ENCODE measurements around the gene PYHIN1.
"Not testable (repeated sequence)": the region's sequence is repeated elsewhere in the genome, so short reads cannot be mapped to it uniquely, and the experiment has no call there.

Gene PYHIN1

DNA sequence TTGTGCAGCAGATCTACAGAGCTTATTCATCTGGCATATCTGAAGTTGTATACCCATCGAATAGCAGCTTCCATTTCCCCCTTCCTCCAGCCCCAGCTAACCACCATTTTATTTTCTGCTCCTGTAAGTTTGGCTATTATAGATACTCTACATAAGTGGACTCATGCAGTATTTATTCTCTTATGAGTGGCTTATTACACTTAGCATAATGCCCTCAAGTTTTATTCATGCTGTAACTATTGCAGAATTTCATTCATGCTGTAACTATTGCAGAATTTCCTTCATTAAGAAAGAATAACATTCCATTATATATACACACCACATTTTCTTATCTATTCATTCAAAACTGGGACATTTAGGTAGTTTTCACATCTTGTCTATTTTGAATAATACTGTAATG, 47.9 kb downstream of the PYHIN1 start:
- DNase-seq (ENCODE audit: low read depth in 2 of 2), result no peak

DNA sequence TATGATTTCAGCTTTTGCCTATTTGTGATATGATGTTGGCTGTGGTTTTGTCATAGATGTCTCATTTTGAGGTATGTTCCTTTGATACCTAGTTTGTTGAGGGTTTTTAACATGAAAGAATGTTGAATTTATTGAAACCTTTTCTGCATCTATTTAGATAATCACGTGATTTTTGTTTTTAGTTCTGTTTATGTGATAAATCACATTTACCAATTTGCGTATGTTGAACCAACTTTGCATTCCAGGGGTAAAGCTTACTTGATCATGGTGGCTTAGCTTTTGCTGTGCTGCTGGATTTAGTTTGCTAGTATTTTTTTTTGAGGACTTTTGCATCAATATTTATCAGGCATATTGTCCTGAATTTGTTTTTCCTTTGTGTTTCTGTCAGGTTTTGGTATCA, 51.9 kb downstream of the PYHIN1 start:
- no peak for DNase-seq (ENCODE audit: low read depth in 2 of 2)

DNA sequence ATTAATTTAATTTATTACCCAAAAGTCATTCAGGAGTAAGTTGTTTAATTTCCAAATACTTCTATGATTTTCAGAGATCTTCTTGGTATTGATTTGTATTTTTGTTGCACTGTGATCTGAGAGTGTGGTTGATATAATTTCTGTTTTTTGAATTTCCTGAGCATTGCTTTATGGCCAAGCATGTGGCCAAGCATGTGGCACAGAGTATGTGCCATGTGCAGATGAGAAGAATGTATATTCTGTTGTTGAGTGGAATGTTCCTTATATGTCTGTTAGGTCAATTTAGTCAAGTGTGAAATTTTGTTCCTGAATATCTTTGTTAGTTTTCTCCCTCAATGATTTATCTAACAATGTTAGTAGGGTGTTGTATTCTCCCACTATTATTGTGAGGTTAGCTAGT, 53.0 kb downstream of the PYHIN1 start:
- no peak for DNase-seq (ENCODE audit: low read depth in 2 of 2)

DNA sequence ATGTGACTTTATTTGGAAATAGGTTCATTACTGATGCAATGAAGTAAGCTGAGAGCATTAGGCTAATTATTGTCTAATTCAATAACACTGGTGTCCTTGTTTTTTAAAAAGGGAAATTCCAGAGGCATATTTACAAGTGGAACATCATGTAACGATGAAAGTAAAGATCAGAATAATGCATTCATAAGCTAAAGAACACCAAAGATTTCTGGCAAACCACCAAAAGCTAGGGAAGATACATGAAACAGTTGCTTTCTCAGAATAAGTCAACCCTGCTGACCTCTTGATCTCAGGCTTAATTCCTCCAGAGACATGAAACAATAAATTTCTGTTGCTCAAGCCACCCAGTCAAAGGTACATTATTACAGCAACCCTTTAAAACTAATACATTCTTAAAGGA, 58.1 kb downstream of the PYHIN1 start:
- no peak for DNase-seq (ENCODE audit: low read depth in 2 of 2)

DNA sequence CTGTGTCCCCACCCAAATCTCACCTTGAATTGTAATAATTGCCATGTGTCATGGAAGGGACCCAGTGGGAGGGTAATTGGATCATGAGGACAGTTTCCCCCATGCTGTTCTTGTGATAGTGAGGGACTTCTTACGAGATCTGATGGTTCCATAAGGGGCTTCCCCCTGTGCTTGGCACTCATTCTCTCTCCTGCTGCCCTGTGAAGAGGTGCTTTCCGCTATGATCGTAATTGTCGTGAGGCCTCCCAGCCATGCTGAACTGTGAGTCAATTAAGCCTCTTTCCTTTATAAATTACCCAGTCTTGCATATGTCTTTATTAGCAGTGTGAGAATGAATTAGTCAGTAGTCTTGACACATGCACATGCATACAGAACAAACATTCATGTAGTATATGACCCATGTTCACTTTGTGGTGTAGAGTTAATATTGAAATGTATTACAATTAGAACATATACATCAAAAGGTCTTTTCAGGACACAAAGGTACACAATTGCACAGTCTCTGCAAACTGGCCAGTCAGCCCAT, 61.5 kb downstream of the PYHIN1 start:
- DNase-seq (ENCODE audit: low read depth in 2 of 2), result no peak

DNA sequence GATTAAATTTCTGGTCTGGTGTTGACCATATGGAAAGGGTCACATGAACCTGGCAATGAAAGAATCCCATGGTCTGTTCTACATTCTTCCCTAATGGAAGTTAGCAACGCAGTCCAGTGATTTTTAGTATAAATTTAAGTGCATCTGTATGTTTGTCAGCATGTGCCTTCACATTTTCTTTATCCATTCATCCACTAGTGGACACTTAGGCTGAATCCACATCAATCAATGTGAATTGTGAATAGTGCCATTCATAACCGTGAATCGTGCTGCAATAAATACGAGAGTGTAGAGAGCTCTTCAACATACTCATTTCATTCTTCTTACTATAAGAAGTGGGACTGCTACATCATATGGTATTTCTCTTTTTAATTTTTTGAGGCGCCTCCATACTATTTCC, 65.6 kb downstream of the PYHIN1 start:
- DNase-seq (ENCODE audit: low read depth in 2 of 2), result no peak

DNA sequence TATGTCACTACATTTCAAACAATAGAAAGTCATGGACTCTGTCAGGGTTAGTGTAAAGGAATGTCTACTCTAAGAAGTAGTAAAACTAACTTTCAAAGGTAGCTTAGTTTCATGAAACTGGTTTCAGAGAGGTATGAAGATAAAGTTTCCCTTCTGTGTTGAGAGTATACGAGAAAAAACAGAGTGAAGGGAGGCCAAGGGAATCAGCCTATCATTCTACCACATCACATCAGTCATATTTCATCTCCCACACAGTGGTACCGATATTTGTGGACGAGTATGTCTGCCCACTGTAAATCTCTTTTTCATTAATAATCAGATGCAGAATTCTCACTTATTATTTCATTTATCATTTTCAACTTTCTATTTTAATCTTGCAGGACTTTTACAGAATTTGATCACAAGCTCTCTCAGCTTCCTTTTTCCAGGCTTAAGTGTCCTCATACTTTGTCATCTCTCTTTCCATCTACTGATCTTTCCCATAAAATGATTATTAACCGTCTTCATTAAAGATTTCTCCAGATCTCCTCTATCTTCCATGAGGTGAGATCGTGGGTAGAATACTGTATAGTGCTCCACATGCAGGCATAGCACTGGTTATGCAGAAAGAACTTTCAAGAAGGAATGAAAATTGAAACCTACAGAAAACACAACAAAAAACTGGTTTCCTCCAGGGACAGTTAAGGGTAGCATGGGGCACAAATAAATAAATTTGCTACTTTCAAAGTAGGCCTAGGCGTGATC, 66.9 kb downstream of the PYHIN1 start:
- DNase-seq (ENCODE audit: low read depth in 2 of 2), result no peak

DNA sequence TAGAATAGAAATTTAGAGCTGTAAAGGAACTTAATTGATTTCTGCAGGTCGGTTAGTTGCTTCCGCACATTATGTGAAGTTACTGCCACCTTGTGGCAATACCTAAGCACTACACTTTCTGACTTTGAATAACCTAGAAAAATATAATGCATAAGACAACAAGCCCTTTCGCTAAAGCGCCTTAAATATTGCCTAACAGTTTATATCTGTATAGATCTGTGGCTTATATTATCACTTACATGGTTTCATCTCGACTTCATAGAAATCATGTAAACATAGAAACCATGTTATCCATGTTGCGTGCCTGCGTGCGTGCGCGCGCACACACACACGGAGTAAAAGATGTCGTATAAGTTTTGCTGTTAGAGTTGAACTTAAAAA, 67.4 kb downstream of the PYHIN1 start:
- DNase-seq (ENCODE audit: low read depth in 2 of 2), result peak in 1 of 2 experiments; percentile 51

DNA sequence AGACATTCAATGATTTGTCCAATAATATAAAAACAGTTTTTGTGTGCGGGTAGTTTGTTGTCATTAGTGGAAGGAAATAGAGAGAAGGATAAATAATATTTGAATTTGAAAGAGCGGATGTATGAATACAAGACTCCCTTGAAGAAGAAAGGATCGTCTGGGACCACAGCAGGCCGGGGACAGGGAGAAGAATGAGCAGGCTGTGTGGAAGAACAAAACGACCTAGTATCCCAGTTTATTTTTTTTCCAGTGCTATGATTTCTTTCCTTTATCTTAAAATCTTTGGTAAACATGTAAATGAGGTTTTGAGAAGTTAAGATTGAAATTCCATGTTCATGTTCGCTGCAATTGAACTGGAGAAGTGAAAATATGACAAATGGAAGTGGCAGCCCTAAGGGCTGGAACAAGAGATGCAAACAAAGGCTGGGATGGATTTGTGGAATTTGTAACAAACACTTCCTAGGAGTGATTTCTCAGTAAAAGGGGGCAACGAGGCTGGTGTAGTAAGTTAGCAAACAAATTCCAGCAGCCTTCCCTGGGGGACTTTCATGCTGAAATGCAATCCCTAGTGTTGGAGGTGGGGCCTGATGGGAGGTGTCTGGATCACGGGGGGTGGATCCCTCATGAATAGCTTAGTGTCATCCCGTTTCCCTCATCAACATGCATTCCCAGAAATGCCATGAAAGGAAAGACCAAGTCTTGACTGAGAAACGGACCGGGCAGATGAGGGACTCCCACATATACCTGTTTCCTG, 68.1 kb downstream of the PYHIN1 start:
- DNase-seq (ENCODE audit: low read depth in 2 of 2), result peak; percentile 97 to 98

DNA sequence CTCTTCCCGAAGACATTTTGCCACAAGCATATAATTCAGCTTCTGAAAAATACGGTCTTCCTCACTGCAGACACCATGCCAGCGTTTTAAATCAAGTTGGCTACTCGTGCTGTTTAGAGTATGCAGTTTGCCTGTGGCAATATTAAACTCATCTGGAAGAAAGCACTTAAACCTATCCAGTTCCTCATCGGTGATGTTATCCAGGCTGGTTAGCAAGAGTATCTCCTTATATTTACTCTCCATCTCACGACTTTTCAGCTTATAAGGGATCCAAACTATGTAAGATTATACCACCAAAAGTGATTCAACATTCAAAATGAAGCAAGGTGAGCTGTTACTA, 68.7 kb downstream of the PYHIN1 start:
- DNase-seq (ENCODE audit: low read depth in 2 of 2), result no peak

DNA sequence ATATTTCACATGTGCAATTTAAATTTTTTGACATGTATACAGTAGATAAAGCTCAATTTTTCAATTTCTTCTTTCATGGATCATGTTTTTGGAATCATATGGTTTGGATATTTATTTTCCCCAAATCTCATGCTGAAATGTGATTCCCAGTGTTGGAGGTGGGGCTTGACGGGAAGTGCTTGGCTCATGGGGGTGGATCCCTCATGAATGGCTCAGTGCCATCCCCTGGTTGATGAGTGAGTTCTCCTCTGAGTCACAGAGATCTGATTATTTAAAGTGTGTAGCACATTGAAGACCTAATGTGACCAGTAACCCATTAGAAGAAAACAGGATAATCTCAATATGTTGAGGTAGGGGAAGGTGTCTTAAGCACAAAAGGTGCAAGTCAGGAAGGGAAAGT, 69.3 kb downstream of the PYHIN1 start:
- DNase-seq (ENCODE audit: low read depth in 2 of 2), result peak; percentile 91 to 92

DNA sequence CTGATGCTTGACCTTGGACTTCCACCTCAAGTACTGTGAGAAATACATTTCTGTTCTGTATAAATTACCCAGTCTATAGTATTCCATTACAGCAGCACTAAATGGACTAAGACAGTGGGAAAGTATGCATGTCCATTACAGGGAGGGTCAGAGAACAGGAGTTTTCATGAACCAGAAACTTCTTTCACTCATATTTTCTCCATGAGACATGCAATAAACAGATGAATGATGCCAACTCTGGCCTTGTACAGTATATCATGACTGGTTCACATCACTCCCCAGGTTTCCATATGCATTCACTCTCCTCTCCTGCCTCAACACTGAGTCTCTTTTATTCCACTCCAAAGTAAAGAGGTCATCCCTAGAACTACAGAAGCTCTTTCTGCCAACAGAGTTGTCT, 73.8 kb downstream of the PYHIN1 start:
- DNase-seq (ENCODE audit: low read depth in 2 of 2), result no peak

DNA sequence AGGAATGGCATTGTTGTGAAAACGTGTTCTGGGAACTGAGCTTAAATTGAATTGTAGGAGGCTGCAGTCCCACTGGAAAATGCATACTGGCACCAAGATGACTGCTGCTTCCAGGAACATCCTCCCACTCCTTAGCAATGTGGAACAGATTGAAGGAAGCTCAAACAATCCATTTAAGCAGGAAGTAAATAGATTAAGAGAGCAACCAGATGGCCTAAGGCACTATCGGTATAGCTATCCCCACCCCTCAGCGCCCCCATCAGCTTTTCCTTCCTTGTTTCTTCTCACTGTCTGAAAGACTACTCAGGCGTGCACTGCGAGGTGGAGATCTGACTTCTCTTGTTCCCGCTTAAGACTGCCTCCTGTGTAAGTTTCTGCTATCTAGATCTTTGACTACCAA, 74.3 kb downstream of the PYHIN1 start:
- no peak for DNase-seq (ENCODE audit: low read depth in 2 of 2)

DNA sequence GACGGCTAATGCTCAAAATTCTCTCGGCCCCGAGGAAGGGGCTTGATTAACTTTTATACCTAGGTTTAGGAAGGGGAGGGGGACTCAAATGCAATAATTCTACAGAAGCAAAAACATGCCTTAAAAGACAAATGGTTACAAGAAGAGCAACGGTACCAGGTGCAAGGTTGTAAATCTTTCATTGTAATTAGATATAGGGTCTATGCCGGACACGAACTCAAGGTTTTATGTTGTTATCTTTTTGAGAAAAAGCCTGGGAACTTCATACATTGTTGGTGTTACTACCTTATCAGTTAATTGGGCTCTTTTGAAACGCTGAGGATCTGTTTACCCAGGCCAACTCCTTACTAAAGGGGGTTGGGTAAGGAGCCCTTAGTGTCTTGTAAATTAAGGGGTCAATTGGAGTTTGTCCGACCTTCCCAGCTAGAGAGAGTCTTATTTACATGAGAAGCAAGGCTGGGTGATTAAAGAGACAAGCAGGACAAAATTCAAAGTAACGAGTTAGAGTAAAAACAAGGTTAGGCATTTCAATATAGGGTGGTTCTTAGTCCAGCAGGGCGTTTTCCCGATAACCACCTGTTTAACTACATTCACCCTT, 75.0 kb downstream of the PYHIN1 start:
- DNase-seq (ENCODE audit: low read depth in 2 of 2), result not testable (repeated sequence)

DNA sequence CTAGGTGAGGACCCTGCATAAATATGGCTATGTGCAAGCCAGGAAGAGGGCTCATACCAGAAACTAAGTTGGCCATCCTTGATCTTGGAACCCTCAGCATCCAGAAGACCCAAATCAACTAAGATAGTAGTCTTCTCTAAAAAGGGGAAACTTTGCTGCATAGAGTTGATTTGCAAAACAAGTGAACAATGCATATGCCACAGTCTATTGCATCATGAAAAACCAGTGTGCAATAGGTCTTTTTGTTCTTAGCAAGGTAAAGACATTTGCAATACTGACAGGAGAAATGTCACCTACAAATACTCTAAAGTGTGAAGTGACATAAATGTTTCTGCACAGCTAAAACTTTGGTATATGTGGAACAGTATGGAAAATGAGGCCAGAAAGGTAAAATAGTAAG, 76.4 kb downstream of the PYHIN1 start:
- DNase-seq (ENCODE audit: low read depth in 2 of 2), result no peak

DNA sequence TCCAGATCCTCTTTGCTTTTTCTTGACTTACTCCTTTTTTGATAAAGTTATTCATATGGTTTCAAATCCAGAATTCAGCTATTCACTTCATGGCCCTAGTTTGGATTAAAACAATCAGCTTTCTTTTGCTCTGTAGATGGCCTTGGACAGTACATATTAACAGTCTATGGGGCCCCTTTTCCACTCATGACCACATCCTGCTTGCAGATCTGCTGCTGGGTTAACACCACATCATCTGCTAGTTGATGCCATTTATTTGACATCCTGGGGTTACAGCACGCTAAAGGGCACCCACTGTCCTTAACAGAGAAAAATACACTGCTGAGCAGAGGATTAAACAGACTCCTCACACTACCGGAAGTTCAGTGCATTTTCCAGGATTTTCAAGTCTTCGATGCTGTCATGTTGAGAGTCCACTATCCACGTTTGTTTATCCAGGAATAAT, 77.4 kb downstream of the PYHIN1 start:
- DNase-seq (ENCODE audit: low read depth in 2 of 2), result no peak

DNA sequence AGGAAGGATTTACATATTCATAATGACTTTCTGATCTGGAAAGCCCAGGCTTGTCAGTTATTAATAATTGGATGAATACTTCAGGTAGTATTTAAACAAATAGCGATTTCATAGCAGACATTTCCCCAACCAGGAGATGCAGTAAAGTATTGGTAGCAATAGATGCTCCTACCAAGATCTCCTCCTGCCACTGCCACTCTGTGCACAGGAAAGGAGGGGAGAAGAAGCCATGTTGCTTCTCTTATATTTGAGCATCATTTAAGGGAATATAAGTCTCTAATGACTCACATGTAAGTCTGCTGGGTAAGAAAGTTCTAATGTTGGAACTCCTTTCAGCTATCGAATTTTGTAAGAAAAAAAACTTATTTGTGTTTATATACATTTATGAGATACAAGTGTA, 77.9 kb downstream of the PYHIN1 start:
- no peak for DNase-seq (ENCODE audit: low read depth in 2 of 2)

DNA sequence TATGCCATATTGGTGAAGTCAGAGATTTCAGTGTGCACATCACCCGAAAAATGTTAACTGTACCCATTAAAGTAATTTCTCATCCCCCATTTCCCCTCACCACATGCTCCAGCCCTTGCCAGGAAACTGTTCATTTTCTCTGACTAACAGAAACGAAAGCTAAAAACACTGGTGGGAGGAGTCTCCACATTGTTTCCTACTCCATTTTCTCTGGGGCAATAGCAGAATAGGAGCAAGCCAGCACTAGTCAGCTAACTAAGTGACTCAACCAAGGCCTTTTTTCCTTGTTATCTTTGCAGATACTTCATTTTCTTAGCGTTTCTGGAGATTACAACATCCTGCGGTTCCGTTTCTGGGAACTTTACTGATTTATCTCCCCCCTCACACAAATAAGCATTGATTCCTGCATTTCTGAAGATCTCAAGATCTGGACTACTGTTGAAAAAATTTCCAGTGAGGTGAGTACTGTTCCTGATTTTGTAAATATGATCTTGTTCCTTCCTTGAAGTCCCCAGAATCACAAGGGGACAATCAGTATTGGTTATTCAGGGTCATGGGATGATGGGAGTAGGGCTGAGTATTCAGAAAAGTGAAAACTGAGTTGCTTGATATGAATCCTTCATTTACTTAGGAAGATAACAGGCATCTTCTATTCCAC, 78.5 kb downstream of the PYHIN1 start, which contains the start of gene IFI16:
TSS of gene IFI16 (plus strand) at position 204 of the 658 bp plus-strand sequence. CDS start 4,774 bp downstream, outside the sequence.
- DNase-seq (ENCODE audit: low read depth in 2 of 2), result peak; percentile 93 to 94

DNA sequence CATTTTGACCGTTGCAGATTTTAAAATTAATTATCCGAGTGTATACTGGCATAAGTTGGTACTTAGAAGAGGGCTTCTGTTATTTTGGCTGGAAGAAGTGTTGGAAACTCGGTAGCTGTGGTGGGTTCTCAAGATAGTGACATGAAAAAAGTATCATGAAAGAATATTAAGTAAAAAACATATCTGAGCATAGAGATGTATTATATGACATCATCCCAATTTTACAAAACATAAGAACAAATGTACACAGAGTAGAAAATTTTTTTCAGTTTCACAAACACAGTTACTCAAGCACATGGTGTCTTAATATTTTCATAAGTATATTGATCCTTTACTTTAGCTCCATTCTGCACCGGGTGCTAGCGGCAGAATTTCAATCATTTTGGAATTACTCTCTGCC, 79.0 kb downstream of the PYHIN1 start:
- no peak for DNase-seq (ENCODE audit: low read depth in 2 of 2)

DNA sequence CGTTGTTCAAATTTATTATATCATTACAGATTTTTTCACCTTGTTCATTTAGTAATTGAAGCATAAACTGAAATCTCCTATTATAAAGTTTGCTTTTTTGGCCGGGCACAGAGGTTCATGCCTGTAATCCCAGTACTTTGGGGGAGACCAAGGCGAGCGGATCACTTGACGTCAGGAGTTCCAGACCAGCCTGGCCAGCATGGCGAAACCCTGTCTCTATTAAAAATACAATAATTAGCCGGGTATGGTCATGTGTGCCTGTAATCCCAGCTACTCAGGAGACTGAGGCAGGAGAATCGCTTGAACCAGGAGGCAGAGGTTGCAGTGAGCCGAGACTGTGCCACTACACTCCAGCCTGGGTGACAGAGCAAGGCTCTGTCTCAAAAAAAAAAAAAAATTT, 79.6 kb downstream of the PYHIN1 start:
- DNase-seq (ENCODE audit: low read depth in 2 of 2), result not testable (repeated sequence)

DNA sequence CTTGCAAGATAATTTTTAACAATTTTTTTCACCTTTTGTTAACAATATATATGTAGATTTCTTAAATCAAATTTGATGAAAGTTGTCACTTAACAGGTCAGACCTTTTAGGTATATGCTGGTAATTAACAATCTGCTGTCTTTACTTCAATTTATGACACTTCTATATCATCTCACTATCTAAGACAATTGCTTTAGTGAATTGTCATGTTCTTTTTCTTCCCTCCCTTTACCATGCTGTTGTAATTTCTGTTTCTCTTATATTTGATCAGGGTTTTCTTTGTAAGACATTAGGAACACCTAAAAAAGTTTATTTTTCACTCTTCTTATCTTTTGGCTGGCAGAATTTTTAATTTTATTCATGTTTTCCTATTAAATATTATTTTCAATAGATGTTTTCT, 80.4 kb downstream of the PYHIN1 start:
- no peak for DNase-seq (ENCODE audit: low read depth in 2 of 2)

DNA sequence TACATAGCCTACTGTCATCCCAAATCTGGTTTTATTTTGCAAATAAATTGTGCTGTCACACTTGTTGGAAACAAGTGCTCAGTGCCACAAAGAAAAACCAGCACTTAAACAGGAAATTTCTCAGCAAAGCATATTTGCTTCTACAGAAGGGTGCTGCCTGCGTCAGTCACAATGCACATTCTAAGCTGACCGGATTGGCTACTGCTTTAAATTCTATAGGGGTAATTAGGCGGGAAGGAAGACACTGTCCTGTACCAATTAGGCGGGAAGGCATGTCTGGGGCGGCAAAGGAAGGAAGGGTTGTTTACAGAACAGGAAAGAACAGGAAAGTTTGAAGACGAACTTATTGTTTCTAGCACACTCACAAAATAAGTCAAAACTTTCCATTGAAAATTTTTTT, 81.1 kb downstream of the PYHIN1 start:
- no peak for DNase-seq (ENCODE audit: low read depth in 2 of 2)

All from fibroblast of skin of left quadriceps (primary cell).